HEK293T (cell line): ENCODE measurements around the gene EXOC3L4.

Experiments
- FOXA1 ChIP-seq: fragments of 450-650 bp; IDR thresholded peaks from 2 replicates; pipeline ENCODE4 v1.6.1; 2016; ENCODE audit warnings: mild to moderate bottlenecking
- SUZ12 ChIP-seq: fragments of 450-650 bp; IDR thresholded peaks from 2 replicates; pipeline ENCODE4 v1.6.1; 2016; ENCODE audit warnings: mild to moderate bottlenecking
- ZNF384 ChIP-seq: fragments of 450-650 bp; IDR thresholded peaks from 2 replicates; pipeline ENCODE4 v1.6.1; 2016

- TF ChIP-seq FOXA1, result no peak
- no peak for TF ChIP-seq ZNF384
- TF ChIP-seq SUZ12, result no peak
Observed at GRCh38 chr14:103137689-103138300, 43.3 kb downstream of the EXOC3L4 start.
